HepG2 (cell line): Measurements from ENCODE around the gene CERS4. TPM values are rescaled to one million over a fixed set of nuclear protein-coding genes. Genes with fewer than 3 reads are reported as not detected.

Experiments used
- ATAC-seq: fragments of 200-7000 bp; cut with Tn5 transposase; 3 replicates; pipeline ENCODE4 v1.9.1; 2020; ENCODE audit warnings: mild to moderate bottlenecking, moderate library complexity
- BruUV-seq: library from RNA; stranded (reverse); fragments of 400-500 nt; replicated peaks from 2 replicates; lab custom pipeline; 2021; lab: Mats Ljungman, UMichigan
- CTCF ChIA-PET: fragments of 300-600 bp; formaldehyde crosslinking; extraction: SDS; loops from one replicate; lab custom pipeline; 2021; ENCODE audit warnings: low total read pairs, inconsistent platforms, low intra/inter-chr PET ratio; lab: Yijun Ruan, JAX
- POLR2A ChIA-PET: fragments of 350-600 bp; sonication (Branson Sonifier 250); formaldehyde crosslinking; loops from one replicate; lab custom pipeline; 2020; ENCODE audit warnings: antibody characterized with exemption, inconsistent platforms; lab: Yijun Ruan, JAX
- DNase-seq: peaks from one replicate; pipeline ENCODE4 v3.0.0-alpha.2; 2015; ENCODE audit warnings: low spot score
- FAIRE-seq: peaks from 3 replicates; lab custom pipeline; 2011; peaks lifted over from hg19 to GRCh38; lab: Jason Lieb, UNC
- H2AFZ ChIP-seq: one replicate; pipeline ENCODE4 v1.6.1; 2011; ENCODE audit warnings: low read length, inconsistent platforms
- H3K27ac ChIP-seq: fragments of 300-600 bp; 3 replicates; pipeline ENCODE4 v1.8.0; 2011; ENCODE audit warnings: mixed run types, mild to moderate bottlenecking, mixed read lengths, low read length, inconsistent platforms; ENCODE audit not compliant: insufficient read depth; ENCODE audit errors: extremely low read length
- H3K27me3 ChIP-seq, 2 experiments: fragments of 200-600 bp in 1 of 2; 2 replicates in 1 of 2; 3 replicates in 1 of 2; pipeline versions ENCODE4 v1.6.0 to v1.8.0; 2011; ENCODE audit warnings: low read length in 2 of 2, mild to moderate bottlenecking in 2 of 2, moderate library complexity in 2 of 2, inconsistent platforms in 1 of 2; ENCODE audit not compliant: insufficient read depth in 2 of 2, control insufficient read depth in 1 of 2
- H3K36me3 ChIP-seq, 2 experiments: fragments of 200-600 bp in 1 of 2; replicated peaks in 1 of 2; 2 replicates in 1 of 2; 3 replicates in 1 of 2; pipeline versions ENCODE4 v1.5.1 to v1.8.0; 2011; ENCODE audit warnings: low read length in 2 of 2, inconsistent platforms in 1 of 2; ENCODE audit not compliant: insufficient read depth in 2 of 2, control insufficient read depth in 1 of 2
- H3K4me1 ChIP-seq: 2 replicates; pipeline ENCODE4 v1.5.1; 2012; ENCODE audit warnings: low read length, inconsistent platforms; ENCODE audit not compliant: insufficient read depth
- H3K4me2 ChIP-seq: 2 replicates; pipeline ENCODE4 v1.6.0; 2011; ENCODE audit warnings: low read depth, low read length, inconsistent platforms
- H3K4me3 ChIP-seq, 3 experiments: fragments of 200-600 bp in 1 of 3; sonication (generic), shearing (Covaris generic) in 1 of 3; replicated peaks in 1 of 3; 2 replicates each; pipeline ENCODE4 v1.5.1; 2011 to 2016; ENCODE audit warnings: low read length in 3 of 3, inconsistent platforms in 2 of 3, low read depth in 2 of 3, mild to moderate bottlenecking in 2 of 3, control low read depth in 1 of 3, mixed read lengths in 1 of 3; ENCODE audit not compliant: insufficient read depth in 1 of 3
- H3K79me2 ChIP-seq: one replicate; pipeline ENCODE4 v1.6.1; 2011; ENCODE audit warnings: low read length, inconsistent platforms; ENCODE audit not compliant: insufficient read depth
- H3K9ac ChIP-seq: 2 replicates; pipeline ENCODE4 v1.6.0; 2011; ENCODE audit warnings: mild to moderate bottlenecking, low read depth, low read length, inconsistent platforms; ENCODE audit not compliant: insufficient read depth
- H3K9me3 ChIP-seq: 2 replicates; pipeline ENCODE4 v1.5.1; 2012; ENCODE audit warnings: mild to moderate bottlenecking, low read length
- H4K20me1 ChIP-seq: 2 replicates; pipeline ENCODE4 v1.6.0; 2011; ENCODE audit warnings: inconsistent platforms, mild to moderate bottlenecking, low read length, moderate library complexity; ENCODE audit not compliant: insufficient read depth
- AGO2 ChIP-seq: fragments of 200-400 bp; formaldehyde crosslinking; optimal IDR thresholded peaks from 2 replicates; pipeline ENCODE3; 2017; ENCODE audit warnings: mild to moderate bottlenecking, low read depth, low read length, moderate library complexity
- HDAC6 ChIP-seq: fragments of 200-600 bp; sonication (generic); IDR thresholded peaks from 2 replicates; pipeline ENCODE4 v1.7.0; 2017; ENCODE audit warnings: mild to moderate bottlenecking, antibody characterized with exemption, low read length, low read depth
- KDM1A ChIP-seq: IDR thresholded peaks from 2 replicates; pipeline ENCODE4 v1.6.1; 2016; ENCODE audit warnings: missing compliant biosample characterization
- LCORL ChIP-seq, 2 experiments: fragments of 450-650 bp in 1 of 2; sonication (generic) in 1 of 2; formaldehyde crosslinking in 1 of 2; IDR thresholded peaks; 2 replicates each; pipeline versions ENCODE4 v1.5.0 to v1.6.1; 2017 to 2020; ENCODE audit warnings: antibody characterized with exemption in 1 of 2, missing genetic modification reagents in 1 of 2
- ZFP1 ChIP-seq: IDR thresholded peaks from 2 replicates; pipeline ENCODE4 v1.6.1; 2016
- ZMYM3 ChIP-seq: sonication (generic); formaldehyde crosslinking; IDR thresholded peaks from 2 replicates; pipeline ENCODE4 v1.5.1; 2020; ENCODE audit warnings: mild to moderate bottlenecking, missing genetic modification reagents
- ZNF180 ChIP-seq: sonication (generic); formaldehyde crosslinking; IDR thresholded peaks from 2 replicates; pipeline ENCODE4 v1.4.0; 2020; ENCODE audit warnings: low read depth, missing genetic modification reagents, borderline replicate concordance
- WGBS: methylation state at CpG from one replicate; pipeline ENCODE4 v1.1.6; 2017; ENCODE audit warnings: low lambda C conversion rate; 5-methylcytosine and 5-hydroxymethylcytosine counted together
- in situ Hi-C: cut with HindIII; loops from 2 replicates; pipeline ENCODE4 v1.10.0; 2017; ENCODE audit warnings: low pct_unique_long_range_greater_than_20kb; ENCODE audit not compliant: extremely low pct_ligation_motif_present
- intact Hi-C: fragments of 100-400 bp; cut with micrococcal nuclease; formaldehyde crosslinking; loops from one replicate; pipeline ENCODE4 v1.10.0; 2022; ENCODE audit not compliant: unreplicated experiment
- polyA plus RNA-seq, 8 experiments: library from polyadenylated mRNA; depleted of rRNA in 3 of 8; stranded (reverse) in 7 of 8; unstranded in 1 of 8; fragments of >200 nt; fragmentation: Illumina TruSeq in 4 of 8; extraction: Trizol in 4 of 8; gene quantifications; 2 replicates each; pipeline versions ENCODE4 v1.2.1 to v1.2.3, GENCODE V29; 2011 to 2016; ENCODE audit warnings: low read depth in 4 of 8, missing spikeins in 1 of 8, mixed read lengths in 1 of 8; ENCODE audit not compliant: insufficient read depth in 1 of 8
- total RNA-seq, 5 experiments: library from RNA; depleted of rRNA; stranded (reverse); fragments of >200 nt; fragmentation: Illumina TruSeq; extraction: Trizol; gene quantifications; 2 replicates each; pipeline ENCODE4 v1.2.3, GENCODE V29; 2016; ENCODE audit warnings: low read depth in 1 of 5
- TF ChIP-seq, protein P1 (sequence below): sonication (generic); formaldehyde crosslinking; IDR thresholded peaks from 2 replicates; pipeline ENCODE4 v1.8.0; 2022; ENCODE audit warnings: mild to moderate bottlenecking, missing genetic modification reagents, moderate library complexity
- TF ChIP-seq, protein P2 (sequence below): sonication (generic); formaldehyde crosslinking; IDR thresholded peaks from 2 replicates; pipeline ENCODE4 v1.8.1; 2023; ENCODE audit warnings: mild to moderate bottlenecking, inconsistent platforms, moderate library complexity, missing genetic modification reagents, borderline replicate concordance
- TF ChIP-seq, protein P3 (sequence below): IDR thresholded peaks from 2 replicates; pipeline ENCODE4 v1.6.1; 2016

The CERS4 gene
- total and polyA plus RNA-seq, 2 of the 13 experiments (the other 11 are each of a cell fraction or from before 2014, with no cell fraction given) = 74.7 to 83.5 TPM

DNA sequence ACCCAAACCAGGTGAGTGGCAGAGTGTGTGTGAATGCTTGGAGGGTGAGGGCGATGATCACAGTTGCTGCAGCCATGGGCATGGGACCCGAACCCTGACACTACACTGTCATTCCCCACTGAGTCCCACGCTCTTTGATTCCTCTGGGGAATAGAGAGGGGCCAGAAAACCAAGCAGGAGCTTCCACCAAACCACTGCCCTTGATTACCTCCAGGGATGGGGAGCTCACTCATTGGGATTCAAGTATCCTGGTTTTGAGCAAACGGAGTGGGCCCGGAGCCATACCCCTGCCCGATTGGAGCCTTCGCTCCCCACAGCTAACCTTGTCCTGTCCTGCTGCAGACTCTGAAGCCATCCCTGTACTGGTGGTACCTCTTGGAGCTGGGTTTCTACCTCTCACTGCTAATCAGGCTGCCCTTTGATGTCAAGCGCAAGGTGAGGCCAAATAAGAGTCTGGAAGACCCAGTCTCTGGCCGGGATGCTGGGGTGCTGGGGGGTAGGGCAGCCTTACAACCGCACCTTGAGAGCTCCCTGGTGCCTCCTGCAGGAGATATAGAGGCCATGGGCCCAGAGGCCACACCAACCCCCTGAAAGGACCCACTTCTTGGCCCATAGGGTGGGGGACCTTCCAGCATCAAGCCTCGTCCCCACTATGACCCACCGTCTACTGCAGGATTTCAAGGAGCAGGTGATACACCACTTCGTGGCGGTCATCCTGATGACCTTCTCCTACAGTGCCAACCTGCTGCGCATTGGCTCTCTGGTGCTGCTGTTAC is 47.3 kb downstream of the CERS4 start:
- FAIRE-seq (no peak), ATAC-seq (no peak), DNase-seq (no peak)
- H3K9me3 ChIP-seq = no peaks in the 10 kb centered on the region
- TF ChIP-seq LCORL (IDR thresholded peaks at IDR 0.05) (no peak), LCORL (CRISPR knock-in tag; IDR thresholded peaks at IDR 0.05) (no peak), KDM1A (0 out of 2 replicates have a peak, but pooled peaks have one; percentile 16), ZMYM3 (CRISPR knock-in tag) (peak; percentile 86), AGO2 (peak; percentile 17), ZFP1 (CRISPR knock-in tag) (no peak), ZNF180 (no peak), HDAC6 (no peak)
- TF ChIP-seq, protein P1, sequence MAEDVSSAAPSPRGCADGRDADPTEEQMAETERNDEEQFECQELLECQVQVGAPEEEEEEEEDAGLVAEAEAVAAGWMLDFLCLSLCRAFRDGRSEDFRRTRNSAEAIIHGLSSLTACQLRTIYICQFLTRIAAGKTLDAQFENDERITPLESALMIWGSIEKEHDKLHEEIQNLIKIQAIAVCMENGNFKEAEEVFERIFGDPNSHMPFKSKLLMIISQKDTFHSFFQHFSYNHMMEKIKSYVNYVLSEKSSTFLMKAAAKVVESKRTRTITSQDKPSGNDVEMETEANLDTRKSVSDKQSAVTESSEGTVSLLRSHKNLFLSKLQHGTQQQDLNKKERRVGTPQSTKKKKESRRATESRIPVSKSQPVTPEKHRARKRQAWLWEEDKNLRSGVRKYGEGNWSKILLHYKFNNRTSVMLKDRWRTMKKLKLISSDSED (CRISPR knock-in tag) = no peak
- TF ChIP-seq, protein P2, sequence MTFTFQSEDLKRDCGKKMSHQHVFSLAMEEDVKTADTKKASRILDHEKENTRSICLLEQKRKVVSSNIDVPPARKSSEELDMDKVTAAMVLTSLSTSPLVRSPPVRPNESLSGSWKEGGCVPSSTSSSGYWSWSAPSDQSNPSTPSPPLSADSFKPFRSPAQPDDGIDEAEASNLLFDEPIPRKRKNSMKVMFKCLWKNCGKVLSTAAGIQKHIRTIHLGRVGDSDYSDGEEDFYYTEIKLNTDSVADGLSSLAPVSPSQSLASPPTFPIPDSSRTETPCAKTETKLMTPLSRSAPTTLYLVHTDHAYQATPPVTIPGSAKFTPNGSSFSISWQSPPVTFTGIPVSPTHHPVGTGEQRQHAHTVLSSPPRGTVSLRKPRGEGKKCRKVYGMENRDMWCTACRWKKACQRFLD (CRISPR knock-in tag) = no peak
- TF ChIP-seq, protein P3, sequence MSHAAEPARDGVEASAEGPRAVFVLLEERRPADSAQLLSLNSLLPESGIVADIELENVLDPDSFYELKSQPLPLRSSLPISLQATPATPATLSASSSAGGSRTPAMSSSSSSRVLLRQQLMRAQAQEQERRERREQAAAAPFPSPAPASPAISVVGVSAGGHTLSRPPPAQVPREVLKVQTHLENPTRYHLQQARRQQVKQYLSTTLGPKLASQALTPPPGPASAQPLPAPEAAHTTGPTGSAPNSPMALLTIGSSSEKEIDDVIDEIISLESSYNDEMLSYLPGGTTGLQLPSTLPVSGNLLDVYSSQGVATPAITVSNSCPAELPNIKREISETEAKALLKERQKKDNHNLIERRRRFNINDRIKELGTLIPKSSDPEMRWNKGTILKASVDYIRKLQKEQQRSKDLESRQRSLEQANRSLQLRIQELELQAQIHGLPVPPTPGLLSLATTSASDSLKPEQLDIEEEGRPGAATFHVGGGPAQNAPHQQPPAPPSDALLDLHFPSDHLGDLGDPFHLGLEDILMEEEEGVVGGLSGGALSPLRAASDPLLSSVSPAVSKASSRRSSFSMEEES (CRISPR knock-in tag) = no peak
- WGBS = 96% methylated on average over 10 of the region's 15 CpGs
- CTCF ChIA-PET = no interaction called here
- no peaks in the 10 kb centered on the region for H3K79me2 ChIP-seq
- in situ Hi-C loops = loop anchor here (25.0 kb wide), 1 partner anchor 244 kb away; the partner anchor contains the start of gene ELAVL1
- no peaks in the 10 kb centered on the region; a peak in 1 of 5 replicates for H3K27me3 ChIP-seq
- no peak overlapping the region for H3K4me3 ChIP-seq
- no peak overlapping the region for H3K9ac ChIP-seq
- POLR2A ChIA-PET = no interaction called here
- H2AFZ ChIP-seq = no peak overlapping the region
- BruUV-seq = no TSS peak
- H3K36me3 ChIP-seq = peaks cover 24 to 57% of the 10 kb centered on the region in 2 experiments
- no peak overlapping the region for H3K4me2 ChIP-seq
- H4K20me1 ChIP-seq = no peaks in the 10 kb centered on the region; the same call in 1 of the 2 replicates
- intact Hi-C loops = no loop called here
- H3K27ac ChIP-seq = no peak overlapping the region
- H3K4me1 ChIP-seq = peaks cover 45% of the 10 kb centered on the region
